Panc1 (cell line): ENCODE results near the gene HTR3C.
"Not testable (repeated sequence)": the region's sequence is repeated elsewhere in the genome, so short reads cannot be mapped to it uniquely, and the experiment has no call there.

Experiments used
- REST ChIP-seq, 2 experiments: IDR thresholded peaks; 2 replicates each; pipeline ENCODE4 v1.6.1; 2011 to 2012; ENCODE audit warnings: low read depth in 2 of 2, control low read depth in 1 of 2, low read length in 1 of 2, mild to moderate bottlenecking in 1 of 2, moderate library complexity in 1 of 2; ENCODE audit not compliant: insufficient read depth in 1 of 2
- SIN3A ChIP-seq: IDR thresholded peaks from 2 replicates; pipeline ENCODE4 v1.6.1; 2012; ENCODE audit warnings: low read depth, mild to moderate bottlenecking, low read length, moderate library complexity, borderline replicate concordance; ENCODE audit not compliant: insufficient read depth
- TF ChIP-seq, protein P1 (sequence below): fragments of 450-650 bp; IDR thresholded peaks from 2 replicates; pipeline ENCODE4 v1.5.1; 2017; ENCODE audit warnings: mild to moderate bottlenecking

DNA sequence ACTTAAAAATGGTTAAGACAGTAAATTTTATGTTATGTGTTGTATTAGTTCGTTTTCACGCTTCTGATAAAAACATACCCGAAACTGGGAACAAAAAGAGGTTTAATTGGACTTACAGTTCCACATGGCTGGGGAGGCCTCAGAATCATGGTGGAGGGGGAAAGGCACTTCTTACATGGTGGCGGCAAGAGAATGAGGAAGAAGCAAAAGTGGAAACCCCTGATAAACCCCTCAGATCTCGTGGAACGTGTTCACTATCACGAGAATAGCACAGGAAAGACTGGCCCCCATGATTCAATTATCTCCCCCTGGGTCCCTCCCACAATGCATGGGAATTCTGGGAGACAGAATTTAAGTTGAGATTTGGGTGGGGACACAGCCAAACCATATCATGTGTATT lies 18.3 kb downstream of the HTR3C start:
- TF ChIP-seq, protein P1, sequence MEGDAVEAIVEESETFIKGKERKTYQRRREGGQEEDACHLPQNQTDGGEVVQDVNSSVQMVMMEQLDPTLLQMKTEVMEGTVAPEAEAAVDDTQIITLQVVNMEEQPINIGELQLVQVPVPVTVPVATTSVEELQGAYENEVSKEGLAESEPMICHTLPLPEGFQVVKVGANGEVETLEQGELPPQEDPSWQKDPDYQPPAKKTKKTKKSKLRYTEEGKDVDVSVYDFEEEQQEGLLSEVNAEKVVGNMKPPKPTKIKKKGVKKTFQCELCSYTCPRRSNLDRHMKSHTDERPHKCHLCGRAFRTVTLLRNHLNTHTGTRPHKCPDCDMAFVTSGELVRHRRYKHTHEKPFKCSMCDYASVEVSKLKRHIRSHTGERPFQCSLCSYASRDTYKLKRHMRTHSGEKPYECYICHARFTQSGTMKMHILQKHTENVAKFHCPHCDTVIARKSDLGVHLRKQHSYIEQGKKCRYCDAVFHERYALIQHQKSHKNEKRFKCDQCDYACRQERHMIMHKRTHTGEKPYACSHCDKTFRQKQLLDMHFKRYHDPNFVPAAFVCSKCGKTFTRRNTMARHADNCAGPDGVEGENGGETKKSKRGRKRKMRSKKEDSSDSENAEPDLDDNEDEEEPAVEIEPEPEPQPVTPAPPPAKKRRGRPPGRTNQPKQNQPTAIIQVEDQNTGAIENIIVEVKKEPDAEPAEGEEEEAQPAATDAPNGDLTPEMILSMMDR: not testable (repeated sequence)
- not testable (repeated sequence) for TF ChIP-seq REST (IDR thresholded peaks at IDR 0.05; ENCODE audit: insufficient read depth in 1 of 2, low read depth in 2 of 2, low read length in 1 of 2); SIN3A
